Stimulated activated CD4-positive, alpha-beta T cell treated with anti-CD3 and anti-CD28 coated beads, Interleukin-4, amount 100 ng/mL, for 48 hours (primary cell): ENCODE results near the gene CACNG4.
"Not testable (repeated sequence)": the region's sequence is repeated elsewhere in the genome, so short reads cannot be mapped to it uniquely, and the experiment has no call there.

ENCODE experiments used
- DNase-seq, 2 donors: peaks; one replicate each; pipeline ENCODE4 v3.0.0-alpha.2; 2020; ENCODE audit warnings: low read depth in 2 of 2

Gene CACNG4

GRCh38 chr17:67018471-67019434 is 54.2 kb downstream of the CACNG4 start:
- no peak for DNase-seq

- no peak for DNase-seq
These were observed 55.3 kb downstream of the CACNG4 start for GRCh38 chr17:67019809-67020208.

- DNase-seq, result no peak
These were observed 55.8 kb downstream of the CACNG4 start for GRCh38 chr17:67020293-67020766.

- DNase-seq, result no peak
These were observed 56.7 kb downstream of the CACNG4 start for GRCh38 chr17:67021196-67021595.

- DNase-seq, result no peak
These were observed 57.4 kb downstream of the CACNG4 start for GRCh38 chr17:67021743-67022450.

- no peak for DNase-seq
These were observed 57.9 kb downstream of the CACNG4 start for GRCh38 chr17:67022451-67022810.

GRCh38 chr17:67024736-67025135 is 60.2 kb downstream of the CACNG4 start:
- DNase-seq, result no peak

- DNase-seq, result no peak
These were observed 60.8 kb downstream of the CACNG4 start for GRCh38 chr17:67025216-67025792.

GRCh38 chr17:67026341-67026740 is 61.8 kb downstream of the CACNG4 start:
- no peak for DNase-seq

GRCh38 chr17:67027031-67027628 is 62.6 kb downstream of the CACNG4 start:
- DNase-seq, result no peak

GRCh38 chr17:67030641-67031040 is 66.1 kb downstream of the CACNG4 start:
- no peak for DNase-seq

- DNase-seq, result no peak
These were observed 67.9 kb downstream of the CACNG4 start for GRCh38 chr17:67032382-67032781.

GRCh38 chr17:67032985-67033384 is 68.5 kb downstream of the CACNG4 start:
- no peak for DNase-seq

- DNase-seq, result no peak
These were observed 69.1 kb downstream of the CACNG4 start for GRCh38 chr17:67033613-67034012.

GRCh38 chr17:67035131-67036083 is 70.9 kb downstream of the CACNG4 start:
- no peak for DNase-seq

- no peak for DNase-seq
These were observed 74.4 kb downstream of the CACNG4 start for GRCh38 chr17:67038861-67039365.

- no peak for DNase-seq
These were observed 76.1 kb downstream of the CACNG4 start for GRCh38 chr17:67040652-67041051.

- DNase-seq, result not testable (repeated sequence)
These were observed 76.6 kb downstream of the CACNG4 start for GRCh38 chr17:67041119-67041518.

- DNase-seq, result no peak
These were observed 77.0 kb downstream of the CACNG4 start for GRCh38 chr17:67041531-67041930.
